NT2/D1 (cell line): Measurements from ENCODE around the gene TBK1.

Experiments used
- DNase-seq: peaks from one replicate; pipeline ENCODE4 v3.0.0-alpha.2; 2011; ENCODE audit warnings: low read depth, low spot score
- H3K27me3 ChIP-seq: 2 replicates; pipeline ENCODE4 v1.6.0; 2011; ENCODE audit warnings: mild to moderate bottlenecking; ENCODE audit not compliant: insufficient read length, insufficient read depth
- H3K36me3 ChIP-seq: 2 replicates; pipeline ENCODE4 v1.6.1; 2011; ENCODE audit warnings: mild to moderate bottlenecking, low read length, mixed read lengths; ENCODE audit not compliant: insufficient read depth, insufficient read length
- H3K4me1 ChIP-seq: 2 replicates; pipeline ENCODE4 v1.5.1; 2011; ENCODE audit not compliant: insufficient read depth, insufficient read length
- H3K4me3 ChIP-seq: 2 replicates; pipeline ENCODE4 v1.5.1; 2011; ENCODE audit warnings: low read depth; ENCODE audit not compliant: insufficient read length
- H3K9ac ChIP-seq: 2 replicates; pipeline ENCODE4 v1.6.0; 2011; ENCODE audit warnings: low read depth; ENCODE audit not compliant: insufficient read length
- H3K9me3 ChIP-seq: 2 replicates; pipeline ENCODE4 v1.5.1; 2011; ENCODE audit warnings: mild to moderate bottlenecking, low read length; ENCODE audit not compliant: insufficient read depth
- SUZ12 ChIP-seq: IDR thresholded peaks from 2 replicates; pipeline ENCODE4 v1.6.1; 2011; ENCODE audit not compliant: insufficient read length, insufficient read depth; ENCODE audit errors: extremely low read depth
- YY1 ChIP-seq: IDR thresholded peaks from 2 replicates; pipeline ENCODE4 v1.6.1; 2011; ENCODE audit not compliant: insufficient read length, insufficient read depth
- ZNF274 ChIP-seq: IDR thresholded peaks from 2 replicates; pipeline ENCODE4 v1.6.1; 2011; ENCODE audit warnings: mild to moderate bottlenecking, low read depth, low read length

The TBK1 gene

GRCh38 chr12:64433915-64434314 is 18.0 kb upstream of the TBK1 start:
- Histone ChIP-seq H3K9ac (no peak overlapping the region), H3K36me3 (peaks cover 93% of the 10 kb centered on the region), H3K4me3 (no peak overlapping the region), H3K9me3 (no peaks in the 10 kb centered on the region), H3K4me1 (no peaks in the 10 kb centered on the region), H3K27me3 (no peaks in the 10 kb centered on the region)
- DNase-seq: no peak
- no peak for TF ChIP-seq SUZ12
- no peak for TF ChIP-seq YY1
- no peak for TF ChIP-seq ZNF274

- no peak for DNase-seq
- Histone ChIP-seq H3K27me3 (no peaks in the 10 kb centered on the region), H3K4me3 (no peak overlapping the region), H3K4me1 (no peaks in the 10 kb centered on the region), H3K9ac (no peak overlapping the region), H3K9me3 (no peaks in the 10 kb centered on the region), H3K36me3 (peaks cover 76% of the 10 kb centered on the region)
- TF ChIP-seq ZNF274 (no peak), YY1 (no peak), SUZ12 (no peak)
Measured at GRCh38 chr12:64440100-64440499, 11.8 kb upstream of the TBK1 start.

- no peaks in the 10 kb centered on the region for H3K9me3 ChIP-seq
- H3K9ac ChIP-seq: no peak overlapping the region
- peaks cover 71% of the 10 kb centered on the region for H3K36me3 ChIP-seq
- DNase-seq: no peak
- H3K27me3 ChIP-seq: no peaks in the 10 kb centered on the region
- H3K4me1 ChIP-seq: no peaks in the 10 kb centered on the region
- no peak overlapping the region for H3K4me3 ChIP-seq
- no peak for TF ChIP-seq YY1
- TF ChIP-seq ZNF274: no peak
- TF ChIP-seq SUZ12: no peak
Measured at GRCh38 chr12:64445490-64445889, 6.4 kb upstream of the TBK1 start.

DNA sequence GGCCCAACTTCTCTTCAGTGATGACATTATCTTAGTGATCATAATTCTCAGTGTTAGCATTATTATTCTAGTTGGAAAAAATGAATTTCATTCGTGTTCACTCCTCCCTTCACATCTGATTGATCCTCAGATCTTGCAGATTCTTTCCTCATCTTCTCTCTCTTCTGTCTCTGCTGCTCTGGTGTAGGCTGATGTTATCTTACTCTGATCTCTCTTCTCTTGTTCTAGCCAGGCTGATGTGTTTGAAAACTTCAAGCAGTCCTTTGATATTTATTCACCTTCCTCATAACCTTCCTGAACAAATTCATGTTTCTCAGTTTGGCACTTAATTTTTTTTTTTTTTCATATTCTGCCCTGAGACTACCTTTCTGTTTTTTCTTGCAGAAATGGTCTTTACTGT is 5.6 kb upstream of the TBK1 start:
- Histone ChIP-seq H3K9ac (no peak overlapping the region), H3K4me1 (no peaks in the 10 kb centered on the region), H3K36me3 (peaks cover 63% of the 10 kb centered on the region), H3K27me3 (no peaks in the 10 kb centered on the region), H3K4me3 (no peak overlapping the region), H3K9me3 (no peaks in the 10 kb centered on the region)
- no peak for DNase-seq
- TF ChIP-seq ZNF274 (no peak), YY1 (no peak), SUZ12 (no peak)

DNA sequence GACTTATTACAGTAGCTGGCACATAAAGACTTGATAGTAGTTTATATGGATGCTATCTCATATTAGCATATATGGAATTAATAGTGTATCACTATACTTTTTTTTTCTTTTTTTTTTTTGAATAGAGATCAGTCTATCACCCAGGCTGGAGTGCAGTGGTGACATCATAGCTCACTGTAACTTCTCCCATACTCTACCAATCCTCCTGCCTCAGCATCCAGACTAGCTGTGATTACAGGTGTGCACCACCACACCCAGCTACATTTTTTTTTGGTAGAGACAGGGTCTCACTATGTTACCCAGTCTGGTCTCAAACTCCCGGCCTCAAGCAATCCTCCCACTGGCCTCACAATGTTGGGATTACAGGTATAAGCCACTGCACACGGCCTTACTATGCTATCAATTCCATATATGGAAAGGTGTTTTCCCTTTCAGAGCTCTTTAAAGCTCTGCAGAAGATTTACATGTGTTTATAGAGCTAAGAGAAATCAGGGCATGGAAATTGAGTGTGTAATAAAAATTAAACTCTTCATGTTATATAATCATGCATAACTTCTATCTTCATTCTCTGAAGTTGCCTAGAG is 1.8 kb upstream of the TBK1 start:
- H3K9me3 ChIP-seq: no peaks in the 10 kb centered on the region
- H3K36me3 ChIP-seq: peaks cover 43% of the 10 kb centered on the region
- no peaks in the 10 kb centered on the region for H3K4me1 ChIP-seq
- no peak for TF ChIP-seq SUZ12
- TF ChIP-seq YY1: no peak
- TF ChIP-seq ZNF274: no peak
- DNase-seq: no peak
- no peaks in the 10 kb centered on the region for H3K27me3 ChIP-seq
- H3K9ac ChIP-seq: no peak overlapping the region
- H3K4me3 ChIP-seq: no peak overlapping the region

DNA sequence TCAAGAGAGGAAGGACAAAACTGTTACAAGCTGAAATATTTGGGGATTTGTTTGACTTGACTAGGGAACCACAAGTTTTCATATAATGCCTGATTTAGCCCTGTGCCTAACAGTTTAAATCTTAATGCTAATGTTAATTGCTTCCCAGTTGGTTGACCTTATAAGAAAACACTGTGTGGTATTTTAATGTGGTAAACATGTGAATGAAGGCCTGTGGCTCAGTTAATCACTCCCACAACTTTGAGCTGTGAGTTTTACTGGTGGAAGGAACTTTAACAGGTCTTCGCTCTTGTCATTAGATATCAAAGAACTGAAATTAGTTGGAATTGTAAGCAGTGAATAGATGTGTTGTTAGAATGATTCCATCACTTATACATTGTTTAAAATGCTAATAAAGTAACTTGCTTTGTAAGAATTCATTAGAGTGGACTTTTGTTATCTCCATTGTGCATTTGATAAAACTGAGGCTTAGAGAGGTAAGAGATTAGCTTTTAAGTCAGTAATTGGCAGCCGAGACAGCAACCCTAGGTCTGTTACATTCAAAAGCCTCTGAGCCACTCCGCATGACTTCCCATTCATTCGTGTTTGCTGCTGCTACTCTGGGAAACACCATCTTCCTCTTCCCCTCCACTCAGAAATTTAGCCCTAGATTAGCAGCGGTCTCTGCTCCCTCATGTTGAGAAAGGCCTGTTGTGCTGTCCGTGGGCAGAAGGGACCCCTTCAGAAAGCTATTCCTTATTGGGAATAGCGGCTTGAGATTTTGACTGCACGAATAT is 1.0 kb upstream of the TBK1 start:
- H3K9me3 ChIP-seq: no peaks in the 10 kb centered on the region

GRCh38 chr12:64452559-64453329 is 824 bp downstream of the TBK1 start:
- peaks cover 35% of the 10 kb centered on the region for H3K36me3 ChIP-seq
- no peaks in the 10 kb centered on the region for H3K4me1 ChIP-seq
- TF ChIP-seq ZNF274: no peak
- TF ChIP-seq YY1: no peak
- no peak for TF ChIP-seq SUZ12
- no peaks in the 10 kb centered on the region for H3K9me3 ChIP-seq
- H3K27me3 ChIP-seq: no peaks in the 10 kb centered on the region
- no peak for DNase-seq
- peak overlapping the region; percentile 99 for H3K9ac ChIP-seq
- H3K4me3 ChIP-seq: peak overlapping the region; percentile 95

More for the DNA sequence above, 1.0 kb upstream of the TBK1 start:
- peak overlapping the region; percentile 99 for H3K9ac ChIP-seq
- H3K27me3 ChIP-seq: no peaks in the 10 kb centered on the region
- no peak for TF ChIP-seq YY1
- no peak for TF ChIP-seq ZNF274
- TF ChIP-seq SUZ12: no peak
- H3K4me1 ChIP-seq: no peaks in the 10 kb centered on the region
- no peak for DNase-seq
- peaks cover 41% of the 10 kb centered on the region for H3K36me3 ChIP-seq
- peak overlapping the region; percentile 95 for H3K4me3 ChIP-seq
